ENCODE measurements around the gene GNAT3.

Gene GNAT3

GRCh38 chr7:80463272-80463920 lies 48.5 kb downstream of the GNAT3 start:
- H3K27me3 ChIP-seq (ENCODE audit: insufficient read depth, low read length), result no peaks in the 10 kb centered on the region
- no peaks in the 10 kb centered on the region for H3K9me3 ChIP-seq (ENCODE audit: insufficient read depth, low read depth, low read length)
- no peak overlapping the region for H3K27ac ChIP-seq (ENCODE audit: low read depth, low read length)
- no peak overlapping the region for H3K9ac ChIP-seq (ENCODE audit: low read depth, low read length)
- H3K4me3 ChIP-seq (ENCODE audit: low read length), result no peak overlapping the region
- H3K36me3 ChIP-seq (ENCODE audit: insufficient read depth, low read length), result no peaks in the 10 kb centered on the region
- WGBS, result 89% methylated on average over 4 of the region's 4 CpGs
- H3K4me1 ChIP-seq (ENCODE audit: insufficient read depth, low read length), result 0 out of 2 replicates have a peak, but pooled peaks cover 3% of the 10 kb centered on the region

GRCh38 chr7:80460857-80461256 lies 51.0 kb downstream of the GNAT3 start:
- Histone ChIP-seq H3K36me3 (ENCODE audit: insufficient read depth, low read length) (no peaks in the 10 kb centered on the region), H3K9me3 (ENCODE audit: insufficient read depth, low read depth, low read length) (no peaks in the 10 kb centered on the region)
- 98% methylated on average over 1 of the region's 1 CpG for WGBS

GRCh38 chr7:80459776-80460510 lies 51.9 kb downstream of the GNAT3 start:
- H3K4me3 ChIP-seq (ENCODE audit: low read length), result no peak overlapping the region
- H3K4me1 ChIP-seq (ENCODE audit: insufficient read depth, low read length), result no peaks in the 10 kb centered on the region
- H3K9me3 ChIP-seq (ENCODE audit: insufficient read depth, low read depth, low read length), result no peaks in the 10 kb centered on the region
- no peaks in the 10 kb centered on the region for H3K36me3 ChIP-seq (ENCODE audit: insufficient read depth, low read length)
- H3K27ac ChIP-seq (ENCODE audit: low read depth, low read length), result no peak overlapping the region
- 96% methylated on average over 4 of the region's 4 CpGs for WGBS
- H3K27me3 ChIP-seq (ENCODE audit: insufficient read depth, low read length), result no peaks in the 10 kb centered on the region
- H3K9ac ChIP-seq (ENCODE audit: low read depth, low read length), result no peak overlapping the region

More at GRCh38 chr7:80460857-80461256, 51.0 kb downstream of the GNAT3 start:
- Histone ChIP-seq H3K27me3 (ENCODE audit: insufficient read depth, low read length) (no peaks in the 10 kb centered on the region), H3K27ac (ENCODE audit: low read depth, low read length) (no peak overlapping the region), H3K4me3 (ENCODE audit: low read length) (no peak overlapping the region), H3K4me1 (ENCODE audit: insufficient read depth, low read length) (no peaks in the 10 kb centered on the region), H3K9ac (ENCODE audit: low read depth, low read length) (no peak overlapping the region)

GRCh38 chr7:80458822-80459725 lies 52.8 kb downstream of the GNAT3 start:
- 94% methylated on average over 6 of the region's 6 CpGs for WGBS

GRCh38 chr7:80453699-80454340 lies 58.0 kb downstream of the GNAT3 start:
- H3K9me3 ChIP-seq (ENCODE audit: insufficient read depth, low read depth, low read length), result no peaks in the 10 kb centered on the region
- H3K27me3 ChIP-seq (ENCODE audit: insufficient read depth, low read length), result no peaks in the 10 kb centered on the region
- no CpG with 5 or more reads among the region's 2 CpGs for WGBS
- H3K36me3 ChIP-seq (ENCODE audit: insufficient read depth, low read length), result no peaks in the 10 kb centered on the region
- H3K4me3 ChIP-seq (ENCODE audit: low read length), result no peak overlapping the region
- H3K4me1 ChIP-seq (ENCODE audit: insufficient read depth, low read length), result no peaks in the 10 kb centered on the region
- H3K9ac ChIP-seq (ENCODE audit: low read depth, low read length), result no peak overlapping the region
- H3K27ac ChIP-seq (ENCODE audit: low read depth, low read length), result no peak overlapping the region

More at GRCh38 chr7:80458822-80459725, 52.8 kb downstream of the GNAT3 start:
- H3K4me3 ChIP-seq (ENCODE audit: low read length), result no peak overlapping the region
- no peaks in the 10 kb centered on the region for H3K4me1 ChIP-seq (ENCODE audit: insufficient read depth, low read length)
- no peak overlapping the region for H3K9ac ChIP-seq (ENCODE audit: low read depth, low read length)
- H3K27me3 ChIP-seq (ENCODE audit: insufficient read depth, low read length), result no peaks in the 10 kb centered on the region
- H3K36me3 ChIP-seq (ENCODE audit: insufficient read depth, low read length), result no peaks in the 10 kb centered on the region
- no peaks in the 10 kb centered on the region for H3K9me3 ChIP-seq (ENCODE audit: insufficient read depth, low read depth, low read length)
- H3K27ac ChIP-seq (ENCODE audit: low read depth, low read length), result no peak overlapping the region

GRCh38 chr7:80450621-80451308 lies 61.1 kb downstream of the GNAT3 start:
- Histone ChIP-seq H3K36me3 (ENCODE audit: insufficient read depth, low read length) (no peaks in the 10 kb centered on the region), H3K27ac (ENCODE audit: low read depth, low read length) (no peak overlapping the region), H3K9ac (ENCODE audit: low read depth, low read length) (no peak overlapping the region), H3K9me3 (ENCODE audit: insufficient read depth, low read depth, low read length) (no peaks in the 10 kb centered on the region), H3K4me3 (ENCODE audit: low read length) (no peak overlapping the region), H3K4me1 (ENCODE audit: insufficient read depth, low read length) (no peaks in the 10 kb centered on the region), H3K27me3 (ENCODE audit: insufficient read depth, low read length) (no peaks in the 10 kb centered on the region)
- WGBS, result 97% methylated on average over 4 of the region's 6 CpGs

GRCh38 chr7:80449836-80450235 lies 62.0 kb downstream of the GNAT3 start:
- Histone ChIP-seq H3K27ac (ENCODE audit: low read depth, low read length) (no peak overlapping the region), H3K36me3 (ENCODE audit: insufficient read depth, low read length) (no peaks in the 10 kb centered on the region), H3K9me3 (ENCODE audit: insufficient read depth, low read depth, low read length) (no peaks in the 10 kb centered on the region), H3K27me3 (ENCODE audit: insufficient read depth, low read length) (no peaks in the 10 kb centered on the region), H3K4me1 (ENCODE audit: insufficient read depth, low read length) (peaks cover 1% of the 10 kb centered on the region; the same call in 1 of the 2 replicates), H3K9ac (ENCODE audit: low read depth, low read length) (no peak overlapping the region), H3K4me3 (ENCODE audit: low read length) (no peak overlapping the region)
- WGBS, result 97% methylated on average over 4 of the region's 4 CpGs

- Histone ChIP-seq H3K36me3 (ENCODE audit: insufficient read depth, low read length) (no peaks in the 10 kb centered on the region), H3K4me1 (ENCODE audit: insufficient read depth, low read length) (peaks cover 2% of the 10 kb centered on the region; the same call in 1 of the 2 replicates), H3K4me3 (ENCODE audit: low read length) (no peak overlapping the region), H3K9ac (ENCODE audit: low read depth, low read length) (no peak overlapping the region), H3K9me3 (ENCODE audit: insufficient read depth, low read depth, low read length) (no peaks in the 10 kb centered on the region), H3K27me3 (ENCODE audit: insufficient read depth, low read length) (no peaks in the 10 kb centered on the region), H3K27ac (ENCODE audit: low read depth, low read length) (no peak overlapping the region)
- WGBS, result 85% methylated on average over 3 of the region's 5 CpGs
These were observed 66.5 kb downstream of the GNAT3 start for GRCh38 chr7:80445351-80445750.

GRCh38 chr7:80444811-80445210 lies 67.1 kb downstream of the GNAT3 start:
- WGBS, result 100% methylated on average over 1 of the region's 1 CpG
- H3K9ac ChIP-seq (ENCODE audit: low read depth, low read length), result no peak overlapping the region
- H3K9me3 ChIP-seq (ENCODE audit: insufficient read depth, low read depth, low read length), result no peaks in the 10 kb centered on the region
- H3K27ac ChIP-seq (ENCODE audit: low read depth, low read length), result no peak overlapping the region
- no peak overlapping the region for H3K4me3 ChIP-seq (ENCODE audit: low read length)
- H3K36me3 ChIP-seq (ENCODE audit: insufficient read depth, low read length), result no peaks in the 10 kb centered on the region
- peaks cover 2% of the 10 kb centered on the region; the same call in 1 of the 2 replicates for H3K4me1 ChIP-seq (ENCODE audit: insufficient read depth, low read length)
- H3K27me3 ChIP-seq (ENCODE audit: insufficient read depth, low read length), result no peaks in the 10 kb centered on the region

GRCh38 chr7:80443325-80443724 lies 68.5 kb downstream of the GNAT3 start:
- Histone ChIP-seq H3K4me3 (ENCODE audit: low read length) (no peak overlapping the region), H3K27ac (ENCODE audit: low read depth, low read length) (no peak overlapping the region), H3K9ac (ENCODE audit: low read depth, low read length) (no peak overlapping the region), H3K4me1 (ENCODE audit: insufficient read depth, low read length) (peaks cover 2% of the 10 kb centered on the region; the same call in 1 of the 2 replicates), H3K9me3 (ENCODE audit: insufficient read depth, low read depth, low read length) (no peaks in the 10 kb centered on the region), H3K36me3 (ENCODE audit: insufficient read depth, low read length) (no peaks in the 10 kb centered on the region), H3K27me3 (ENCODE audit: insufficient read depth, low read length) (no peaks in the 10 kb centered on the region)
- WGBS, result 97% methylated on average over 3 of the region's 3 CpGs
